Smooth muscle cell (in vitro differentiated cells): Measurements from ENCODE around the gene RHBDD3. TPM values are rescaled to one million over a fixed set of nuclear protein-coding genes. Genes with fewer than 3 reads are reported as not detected.
"Not testable (repeated sequence)": the region's sequence is repeated elsewhere in the genome, so short reads cannot be mapped to it uniquely, and the experiment has no call there.

Experiments
- DNase-seq: peaks from one replicate; lab custom pipeline; 2025; ENCODE audit not compliant: unreplicated experiment; lab: John Stamatoyannopoulos, UW
- H2AFZ ChIP-seq: fragments of 200-600 bp; sonication (generic); 2 replicates; pipeline ENCODE4 v1.6.0; 2016; ENCODE audit warnings: antibody characterized with exemption, low read depth, mild to moderate bottlenecking
- H3F3A ChIP-seq: fragments of 200-600 bp; sonication (generic); 2 replicates; pipeline ENCODE4 v1.6.0; 2017; ENCODE audit warnings: antibody characterized with exemption, low read depth
- H3K27ac ChIP-seq: fragments of 200-600 bp; sonication (generic); 2 replicates; pipeline ENCODE4 v1.5.1; 2016; ENCODE audit warnings: low read depth, mild to moderate bottlenecking
- H3K27me3 ChIP-seq: fragments of 200-600 bp; sonication (generic); 2 replicates; pipeline ENCODE4 v1.6.1; 2016; ENCODE audit warnings: low read depth, mild to moderate bottlenecking
- H3K36me3 ChIP-seq: fragments of 200-600 bp; sonication (generic); 2 replicates; pipeline ENCODE4 v1.5.1; 2016; ENCODE audit warnings: low read depth
- H3K4me1 ChIP-seq: fragments of 200-600 bp; sonication (generic); 2 replicates; pipeline ENCODE4 v1.5.1; 2016; ENCODE audit warnings: low read depth
- H3K4me2 ChIP-seq: fragments of 200-600 bp; sonication (generic); 2 replicates; pipeline ENCODE4 v1.6.0; 2016; ENCODE audit warnings: mild to moderate bottlenecking
- H3K4me3 ChIP-seq: fragments of 200-600 bp; sonication (generic); 2 replicates; pipeline ENCODE4 v1.5.1; 2016; ENCODE audit warnings: mild to moderate bottlenecking
- H3K79me2 ChIP-seq: fragments of 200-600 bp; sonication (generic); 2 replicates; pipeline ENCODE4 v1.6.0; 2016; ENCODE audit warnings: low read depth, mild to moderate bottlenecking
- H3K9ac ChIP-seq: fragments of 200-600 bp; sonication (generic); 2 replicates; pipeline ENCODE4 v1.6.0; 2016; ENCODE audit warnings: low read depth
- H3K9me3 ChIP-seq: fragments of 200-600 bp; sonication (generic); replicated peaks from 2 replicates; pipeline ENCODE4 v1.5.1; 2016; ENCODE audit warnings: low read depth
- H4K20me1 ChIP-seq: fragments of 200-600 bp; sonication (generic); 2 replicates; pipeline ENCODE4 v1.6.0; 2016; ENCODE audit warnings: low read depth
- WGBS: methylation state at CpG from one replicate; pipeline ENCODE4 v1.1.7; 2016; ENCODE audit warnings: low lambda C conversion rate; 5-methylcytosine and 5-hydroxymethylcytosine counted together
- polyA plus RNA-seq: library from polyadenylated mRNA; unstranded; fragments of >200 nt; fragmentation: Nextera tagmentation; extraction: Ambion mirVana; gene quantifications from 2 replicates; pipeline ENCODE4 v1.2.1, GENCODE V29; 2016
- total RNA-seq: library from RNA; depleted of rRNA; stranded (reverse); fragments of >200 nt; gene quantifications from 2 replicates; pipeline ENCODE4 v1.2.3, GENCODE V29; 2014
- TF ChIP-seq, protein P1 (sequence below): fragments of 200-600 bp; sonication (generic); IDR thresholded peaks from 2 replicates; pipeline ENCODE4 v1.5.1; 2017; ENCODE audit warnings: borderline replicate concordance, mild to moderate bottlenecking, antibody characterized with exemption; ENCODE audit not compliant: insufficient read depth, poor library complexity, severe bottlenecking

The RHBDD3 gene
- total and polyA plus RNA-seq, 2 experiments from 2014 or later: 16.5 to 39.1 TPM

DNA sequence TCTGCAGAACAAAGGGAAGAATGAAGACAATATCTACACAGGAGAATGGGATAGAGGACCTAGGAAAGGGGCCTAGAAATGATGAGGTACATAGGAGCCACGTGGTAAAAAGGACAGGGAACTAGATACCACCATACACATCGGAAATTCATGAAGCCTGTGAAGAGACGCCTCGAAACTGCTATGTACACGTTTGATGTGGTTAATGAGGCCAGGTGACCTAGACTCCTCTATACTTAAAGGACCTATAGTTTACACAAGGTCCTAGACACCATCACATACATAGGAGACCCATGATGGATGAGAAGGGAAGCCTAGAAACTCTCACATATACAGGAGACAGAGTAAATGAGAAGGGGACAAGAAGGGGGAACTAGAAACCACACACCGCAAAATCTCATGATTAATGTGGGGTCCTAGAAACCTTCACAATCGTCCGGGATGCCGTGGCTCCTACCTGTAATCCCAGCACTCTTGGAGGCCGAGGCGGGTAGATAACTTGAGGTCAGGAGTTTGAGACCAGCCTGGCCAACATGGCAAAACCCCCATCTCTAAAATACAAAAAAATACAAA is 23.8 kb downstream of the RHBDD3 start:
- Histone ChIP-seq H3K9me3 (no peaks in the 10 kb centered on the region), H4K20me1 (no peaks in the 10 kb centered on the region), H3K4me2 (no peak overlapping the region), H3K79me2 (no peaks in the 10 kb centered on the region), H3K4me3 (no peak overlapping the region), H3F3A (no peaks in the 10 kb centered on the region), H3K36me3 (no peaks in the 10 kb centered on the region), H3K9ac (no peak overlapping the region), H3K27me3 (no peaks in the 10 kb centered on the region), H2AFZ (no peak overlapping the region), H3K27ac (no peak overlapping the region), H3K4me1 (no peaks in the 10 kb centered on the region)
- TF ChIP-seq, protein P1, sequence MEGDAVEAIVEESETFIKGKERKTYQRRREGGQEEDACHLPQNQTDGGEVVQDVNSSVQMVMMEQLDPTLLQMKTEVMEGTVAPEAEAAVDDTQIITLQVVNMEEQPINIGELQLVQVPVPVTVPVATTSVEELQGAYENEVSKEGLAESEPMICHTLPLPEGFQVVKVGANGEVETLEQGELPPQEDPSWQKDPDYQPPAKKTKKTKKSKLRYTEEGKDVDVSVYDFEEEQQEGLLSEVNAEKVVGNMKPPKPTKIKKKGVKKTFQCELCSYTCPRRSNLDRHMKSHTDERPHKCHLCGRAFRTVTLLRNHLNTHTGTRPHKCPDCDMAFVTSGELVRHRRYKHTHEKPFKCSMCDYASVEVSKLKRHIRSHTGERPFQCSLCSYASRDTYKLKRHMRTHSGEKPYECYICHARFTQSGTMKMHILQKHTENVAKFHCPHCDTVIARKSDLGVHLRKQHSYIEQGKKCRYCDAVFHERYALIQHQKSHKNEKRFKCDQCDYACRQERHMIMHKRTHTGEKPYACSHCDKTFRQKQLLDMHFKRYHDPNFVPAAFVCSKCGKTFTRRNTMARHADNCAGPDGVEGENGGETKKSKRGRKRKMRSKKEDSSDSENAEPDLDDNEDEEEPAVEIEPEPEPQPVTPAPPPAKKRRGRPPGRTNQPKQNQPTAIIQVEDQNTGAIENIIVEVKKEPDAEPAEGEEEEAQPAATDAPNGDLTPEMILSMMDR: no peak
- no peak for DNase-seq
- WGBS: 87% methylated on average over 11 of the region's 11 CpGs

DNA sequence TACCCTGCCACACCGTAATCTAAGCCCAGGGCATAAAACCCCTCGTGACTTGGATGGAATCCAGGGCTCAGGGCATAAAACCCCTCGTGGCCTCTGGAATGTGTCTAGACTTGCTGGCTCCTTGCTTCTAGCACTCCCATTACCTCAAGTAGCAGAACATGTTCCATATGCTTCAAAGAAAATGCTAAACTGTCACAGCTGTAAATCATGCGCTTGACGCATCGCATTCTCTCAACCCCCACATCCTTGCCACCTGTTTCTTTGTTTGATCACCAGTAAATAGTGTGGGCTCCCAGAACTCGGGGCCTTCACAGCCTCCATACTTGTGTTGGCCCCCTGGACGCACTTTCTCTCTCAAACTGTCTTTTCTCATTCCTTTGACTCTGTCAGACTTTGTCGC is 27.3 kb downstream of the RHBDD3 start:
- not testable (repeated sequence) for H3K9ac ChIP-seq, H3K79me2 ChIP-seq, H3K4me2 ChIP-seq, H3K4me1 ChIP-seq, H4K20me1 ChIP-seq, H3F3A ChIP-seq, H3K36me3 ChIP-seq, H3K4me3 ChIP-seq, DNase-seq, H3K9me3 ChIP-seq, H3K27ac ChIP-seq, H3K27me3 ChIP-seq, H2AFZ ChIP-seq
- WGBS: 73% methylated on average over 9 of the region's 9 CpGs

- Histone ChIP-seq H3K79me2 (no peaks in the 10 kb centered on the region), H3K27me3 (no peaks in the 10 kb centered on the region), H3K9ac (no peak overlapping the region), H4K20me1 (no peaks in the 10 kb centered on the region), H3K4me3 (no peak overlapping the region), H3K4me1 (no peaks in the 10 kb centered on the region), H3K9me3 (no peaks in the 10 kb centered on the region), H3K27ac (no peak overlapping the region), H3K4me2 (no peak overlapping the region), H3K36me3 (no peaks in the 10 kb centered on the region), H3F3A (no peaks in the 10 kb centered on the region), H2AFZ (no peak overlapping the region)
- WGBS: 90% methylated on average over 1 of the region's 1 CpG
- no peak for DNase-seq
- TF ChIP-seq, protein P1: no peak
These were observed 34.4 kb downstream of the RHBDD3 start for GRCh38 chr22:29233277-29233877.

- H3K36me3 ChIP-seq: no peaks in the 10 kb centered on the region
- H3K27ac ChIP-seq: no peak overlapping the region
- no peaks in the 10 kb centered on the region for H3K27me3 ChIP-seq
- H3K4me3 ChIP-seq: no peak overlapping the region
- no peaks in the 10 kb centered on the region for H3F3A ChIP-seq
- H2AFZ ChIP-seq: no peak overlapping the region
- DNase-seq: no peak
- TF ChIP-seq, protein P1: no peak
- H4K20me1 ChIP-seq: no peaks in the 10 kb centered on the region
- H3K79me2 ChIP-seq: no peaks in the 10 kb centered on the region
- H3K9me3 ChIP-seq: no peaks in the 10 kb centered on the region
- no peaks in the 10 kb centered on the region for H3K4me1 ChIP-seq
- no peak overlapping the region for H3K9ac ChIP-seq
- WGBS: 88% methylated on average over 22 of the region's 22 CpGs
- H3K4me2 ChIP-seq: no peak overlapping the region
These were observed 35.5 kb downstream of the RHBDD3 start for GRCh38 chr22:29231971-29232959.
